HUDEP-2 (cell line): ENCODE measurements around the gene MRFAP1.
"Not testable (repeated sequence)": the region's sequence is repeated elsewhere in the genome, so short reads cannot be mapped to it uniquely, and the experiment has no call there.

Source experiments
- DNase-seq, 76 experiments: peaks; one replicate each; lab custom pipeline; 2025; ENCODE audit not compliant: unreplicated experiment in 76 of 76; lab: John Stamatoyannopoulos, UW

Gene MRFAP1

DNA sequence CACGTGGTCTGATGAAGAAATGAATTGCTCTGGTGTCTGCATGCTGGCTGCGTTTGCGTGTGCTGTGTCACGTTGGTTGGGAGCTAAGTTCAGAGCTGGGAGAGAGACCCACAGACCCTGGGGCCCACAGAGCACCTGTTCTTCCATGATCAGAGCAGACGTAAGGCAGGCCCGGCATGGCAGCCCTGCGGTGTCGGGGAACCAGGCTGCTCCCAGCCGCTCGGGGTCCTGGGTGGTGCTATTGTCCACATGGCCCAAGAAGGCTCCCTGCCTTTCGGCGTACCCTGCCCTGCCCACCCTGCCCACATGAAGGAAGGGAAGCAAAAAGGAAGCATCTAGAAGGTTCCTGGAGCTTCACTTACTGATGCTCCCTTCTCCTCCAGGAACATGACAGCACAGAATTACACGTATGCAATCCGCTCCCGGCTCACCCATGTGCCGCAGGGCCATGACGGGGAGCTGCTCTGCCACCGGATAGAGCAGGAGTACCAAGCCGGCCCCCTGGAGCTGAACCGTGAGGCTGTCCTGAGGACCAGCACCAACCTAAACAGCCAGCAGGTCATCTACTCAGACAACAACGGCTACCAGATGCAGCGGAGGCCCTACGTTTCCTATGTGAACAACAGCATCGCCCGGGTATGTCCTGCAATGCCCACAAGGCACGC is 30.9 kb upstream of the MRFAP1 start:
- no peak for DNase-seq

DNA sequence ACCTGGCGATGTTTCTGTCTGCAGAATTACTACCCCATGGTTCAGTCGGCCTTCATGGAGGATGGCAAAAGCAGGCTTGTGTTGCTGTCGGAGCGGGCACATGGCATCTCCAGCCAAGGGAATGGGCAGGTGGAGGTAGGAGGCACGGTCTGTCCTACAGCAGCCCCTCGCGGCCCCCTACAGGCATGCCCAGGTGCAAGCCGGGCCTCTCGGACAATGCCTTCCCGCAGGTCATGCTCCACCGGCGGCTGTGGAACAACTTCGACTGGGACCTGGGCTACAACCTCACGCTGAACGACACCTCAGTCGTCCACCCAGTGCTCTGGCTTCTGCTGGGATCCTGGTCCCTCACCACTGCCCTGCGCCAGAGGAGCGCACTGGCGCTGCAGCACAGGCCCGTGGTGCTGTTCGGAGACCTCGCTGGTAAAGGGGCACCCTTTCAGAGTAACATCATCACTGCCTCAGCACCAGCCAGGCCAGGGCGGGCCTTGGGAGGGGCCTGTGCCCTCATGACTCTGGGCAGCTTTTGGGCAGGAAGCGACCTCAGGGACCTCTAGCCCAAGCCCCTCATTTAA is 29.5 kb upstream of the MRFAP1 start:
- no peak for DNase-seq

DNA sequence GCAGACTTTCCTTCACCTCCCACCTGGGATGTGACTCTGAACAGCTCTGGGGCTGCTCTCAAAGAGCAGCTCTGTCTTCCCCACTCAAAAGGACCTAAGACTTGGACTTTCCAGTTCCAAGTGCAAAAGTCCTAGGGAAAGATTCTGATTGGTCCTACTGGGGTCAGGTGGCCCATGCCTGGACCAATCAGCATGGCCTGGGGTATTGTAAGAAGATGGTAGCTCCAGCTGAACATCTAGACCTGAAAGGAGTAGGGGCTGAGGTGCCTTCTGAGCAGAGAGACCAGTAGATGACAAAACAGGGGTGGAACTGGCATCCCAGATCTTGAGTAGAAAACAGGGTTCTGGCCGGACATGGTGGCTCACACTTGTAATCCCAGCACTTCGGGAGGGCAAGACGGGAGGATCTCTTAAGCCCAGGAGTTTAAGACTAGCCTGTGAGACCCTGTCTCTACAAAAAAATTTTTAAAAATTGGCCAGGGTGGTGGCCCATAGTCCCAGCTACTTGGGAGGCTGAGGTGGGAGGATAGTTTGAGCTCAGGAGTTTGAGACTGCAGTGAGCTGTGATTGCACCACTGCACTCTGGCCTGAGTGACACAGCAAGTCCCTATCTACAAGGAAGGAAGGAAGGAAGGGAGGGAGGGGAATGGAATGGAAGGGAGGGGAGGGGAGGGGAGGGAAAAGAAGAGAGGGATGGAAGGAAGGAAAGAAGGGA is 27.4 kb upstream of the MRFAP1 start:
- no peak for DNase-seq

DNA sequence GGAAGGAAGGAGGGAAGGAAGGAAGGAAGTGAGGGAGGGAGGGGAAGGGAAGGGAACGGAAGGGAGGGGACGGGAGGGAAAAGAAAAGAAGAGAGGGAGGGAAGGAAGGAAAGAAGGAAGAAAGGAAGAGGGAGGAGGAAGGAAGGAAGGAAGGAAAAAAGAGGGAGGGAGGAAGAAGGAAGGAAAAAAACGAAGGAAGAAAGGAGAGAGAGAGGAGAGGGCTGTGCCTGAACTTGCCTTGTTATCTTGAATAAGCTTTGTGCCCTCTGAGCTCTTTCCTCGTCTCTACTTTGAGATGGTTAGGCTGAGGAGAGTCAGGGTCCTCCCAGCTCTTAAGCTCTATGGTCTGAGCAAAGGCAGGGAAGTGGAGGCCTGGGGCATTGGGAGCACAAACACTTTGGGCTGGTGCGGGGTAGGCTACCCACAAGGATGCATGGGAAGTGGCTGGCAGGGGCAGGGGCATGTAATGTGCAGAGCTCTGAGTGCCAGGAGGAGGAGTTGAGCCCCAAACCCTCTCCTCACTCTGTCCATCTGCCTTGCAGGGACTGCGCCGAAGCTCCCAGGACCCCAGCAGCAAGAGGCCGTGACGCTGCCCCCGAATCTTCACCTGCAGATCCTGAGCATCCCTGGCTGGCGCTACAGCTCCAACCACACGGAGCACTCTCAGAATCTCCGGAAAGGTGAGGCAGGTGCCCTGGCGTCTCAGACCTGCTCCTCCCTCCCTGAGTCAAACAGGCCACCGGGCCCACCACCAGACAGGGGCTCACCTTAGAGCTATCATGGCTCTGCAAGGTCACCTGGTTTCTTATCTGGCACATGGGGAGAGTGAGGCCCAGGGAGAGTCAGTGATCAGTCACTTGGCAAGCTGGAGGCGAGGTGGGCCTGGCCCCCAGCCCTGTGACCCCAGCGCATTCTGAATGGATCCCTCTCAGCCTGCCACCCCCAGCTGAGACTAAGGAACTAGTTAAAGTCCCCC is 26.5 kb upstream of the MRFAP1 start:
- no peak for DNase-seq

DNA sequence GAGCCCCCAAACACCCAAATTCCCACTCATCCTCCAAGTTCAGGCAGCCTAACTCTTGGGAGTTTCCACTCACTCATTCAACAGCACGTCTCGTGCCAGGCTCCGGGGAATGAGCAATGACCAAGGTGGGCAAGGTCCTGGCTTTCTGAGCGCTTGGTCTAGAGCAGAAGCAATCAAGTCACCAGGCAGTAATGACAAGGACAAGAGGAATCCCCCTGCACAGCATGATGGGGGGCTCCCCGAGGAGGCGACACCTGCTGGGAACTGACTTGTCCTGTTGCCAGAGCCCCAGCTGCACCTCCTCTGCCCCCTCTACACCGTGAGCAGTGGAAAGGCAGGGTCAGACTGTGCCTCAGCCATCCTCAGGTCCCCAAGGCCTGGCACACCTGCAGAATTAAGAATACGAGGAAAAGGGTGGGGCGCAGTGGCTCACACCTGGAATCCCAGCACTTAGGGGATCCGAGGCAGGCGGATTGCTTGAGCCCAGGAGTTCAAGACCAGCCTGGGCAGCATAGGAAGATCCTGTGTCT is 25.7 kb upstream of the MRFAP1 start:
- no peak for DNase-seq

DNA sequence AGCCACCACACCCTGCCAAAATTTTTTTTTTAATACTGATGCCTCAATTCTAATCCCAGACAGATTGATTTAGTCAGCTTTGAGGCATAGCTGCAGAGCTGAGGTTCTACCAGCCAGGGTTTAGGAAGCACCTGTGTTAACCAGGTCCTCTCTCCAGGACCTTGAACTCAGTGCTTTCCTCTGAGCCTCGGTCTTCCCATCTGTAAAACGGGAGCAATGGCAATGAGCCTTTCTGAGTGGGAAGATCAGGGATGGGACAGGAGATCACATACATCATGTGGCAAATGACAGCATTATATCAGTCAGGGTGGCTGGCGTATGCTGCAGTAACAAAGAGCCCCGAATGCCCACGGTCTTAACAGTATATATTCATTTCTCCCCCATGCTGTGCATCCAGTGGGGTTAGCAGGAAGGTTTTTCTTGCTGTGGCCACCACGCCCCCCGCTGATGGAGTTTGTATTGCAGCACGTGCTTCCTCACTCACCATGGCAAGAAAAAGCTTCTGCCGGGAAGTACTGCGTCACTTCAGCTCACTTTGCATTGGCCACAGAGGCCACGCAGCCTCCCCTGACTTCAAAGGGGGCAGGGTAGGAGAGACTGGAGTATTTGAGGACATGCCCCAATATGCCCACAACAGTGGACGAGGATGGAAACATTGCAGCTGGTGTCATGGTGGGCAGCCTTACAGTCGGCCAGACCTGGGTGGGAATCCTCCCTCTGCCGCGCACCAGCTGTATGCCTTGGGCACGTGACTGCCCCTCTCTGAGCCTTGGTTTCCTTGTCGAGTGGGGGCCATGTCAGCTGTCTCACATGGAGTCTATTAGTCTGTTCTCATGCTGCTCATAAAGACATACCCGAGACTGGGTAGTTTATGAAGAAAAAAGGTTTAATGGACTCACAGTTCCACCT is 24.1 kb upstream of the MRFAP1 start:
- no peak for DNase-seq

DNA sequence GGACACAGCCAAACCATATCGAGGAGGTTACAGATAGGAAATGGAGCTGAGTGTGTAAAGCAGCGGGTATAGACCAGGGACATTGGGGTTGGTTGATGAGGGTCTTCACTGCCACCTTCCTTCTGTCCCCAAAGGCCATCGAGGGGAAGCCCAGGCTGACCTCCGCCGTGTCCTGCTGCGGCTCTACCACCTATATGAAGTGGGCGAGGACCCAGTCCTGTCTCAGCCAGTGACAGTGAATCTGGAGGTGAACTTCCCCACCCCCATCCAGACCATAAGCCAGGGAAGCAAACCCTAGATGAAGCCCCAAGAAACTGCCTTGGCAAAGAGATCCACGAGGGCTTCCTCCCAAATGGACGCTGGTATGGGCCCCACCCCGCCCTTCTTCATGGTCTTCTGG is 23.2 kb upstream of the MRFAP1 start:
- DNase-seq: no peak

DNA sequence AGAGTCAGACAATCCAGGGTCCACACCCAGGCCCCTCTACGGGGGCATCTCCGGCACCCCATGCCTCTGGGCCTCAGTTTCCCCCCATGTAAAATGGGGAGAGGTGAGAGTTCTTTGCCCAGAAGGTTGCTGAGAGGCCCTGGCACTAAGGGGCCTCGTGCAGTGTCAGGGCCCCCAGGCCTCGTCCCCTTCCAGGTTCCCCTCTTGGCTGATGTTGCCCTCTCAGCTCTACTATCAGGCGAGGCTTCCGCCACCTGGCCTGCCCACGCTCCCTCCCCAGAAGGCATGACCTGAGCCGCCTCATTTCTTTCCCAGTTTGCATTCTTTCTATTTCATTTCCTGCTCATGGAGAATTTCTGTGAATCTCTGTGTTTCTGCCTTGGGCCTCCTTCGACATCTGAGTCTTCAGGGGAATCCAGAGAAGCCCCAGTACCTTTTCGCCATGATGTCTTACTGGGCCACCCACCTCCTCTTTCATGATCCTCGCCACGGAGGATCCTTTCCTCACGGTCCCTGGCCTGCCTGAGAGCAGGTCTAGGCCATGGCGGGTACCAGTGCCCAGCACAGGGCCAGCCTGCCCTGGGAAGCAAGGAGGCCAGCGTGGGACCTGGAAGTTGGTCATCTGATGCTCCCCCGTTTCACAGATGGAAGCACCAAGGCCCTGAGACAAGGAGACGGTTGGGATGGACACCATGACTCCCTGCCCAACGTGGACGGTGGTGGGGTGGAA is 21.9 kb upstream of the MRFAP1 start:
- no peak for DNase-seq

DNA sequence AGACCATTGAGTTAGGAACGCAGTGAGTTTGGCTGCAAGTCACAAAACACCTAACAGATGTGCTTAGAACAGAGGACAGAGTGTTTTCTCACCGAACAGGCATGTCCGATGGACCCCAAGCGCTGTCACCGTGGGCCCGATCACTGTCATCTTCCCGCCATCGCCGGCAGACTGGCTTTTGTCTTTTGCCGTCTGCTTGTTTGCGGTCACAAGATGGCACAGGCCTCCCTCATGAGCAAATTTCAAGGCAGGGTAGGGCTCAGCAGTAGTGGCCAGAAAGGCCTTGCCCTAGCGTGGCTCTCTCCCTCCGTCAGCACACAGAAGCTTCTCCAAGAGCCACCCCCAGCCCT is 21.4 kb upstream of the MRFAP1 start:
- no peak for DNase-seq

DNA sequence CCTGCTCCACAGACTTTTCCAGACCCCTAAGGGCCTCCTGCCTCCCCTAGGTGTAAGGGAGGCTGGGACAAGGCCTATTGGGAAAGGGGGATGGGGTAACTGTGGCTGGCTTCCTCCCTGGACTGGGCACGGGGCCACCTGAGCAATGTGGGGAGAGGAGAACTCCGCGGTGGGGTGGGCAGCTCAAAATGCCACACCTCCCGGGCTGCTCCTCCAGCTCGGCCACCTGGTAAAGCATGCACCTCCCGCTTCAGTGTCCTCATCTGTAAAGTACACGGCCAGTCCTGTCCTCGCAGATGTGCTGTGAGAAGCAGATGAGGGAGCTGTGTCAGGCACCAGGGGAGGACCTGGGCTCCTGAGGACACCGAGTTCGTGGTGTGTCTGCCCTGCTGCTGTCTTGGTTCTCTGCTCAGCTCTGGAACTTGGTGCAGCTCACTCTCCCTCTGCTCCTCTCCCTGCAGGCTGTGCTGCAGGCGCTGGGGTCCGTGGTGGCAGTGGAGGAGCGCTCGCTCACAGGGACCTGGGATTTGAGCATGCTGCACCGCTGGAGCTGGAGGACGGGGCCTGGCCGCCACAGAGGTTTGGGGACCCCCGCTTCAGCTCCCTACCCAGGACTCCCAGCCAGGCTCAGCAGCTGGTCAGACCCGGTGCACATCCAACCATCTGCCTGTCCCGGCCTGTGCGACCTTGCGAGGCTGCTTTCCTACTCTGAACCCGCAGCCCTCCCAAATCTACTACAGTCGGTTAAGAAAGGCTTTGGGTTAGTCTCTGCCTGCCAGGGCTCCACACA is 20.8 kb upstream of the MRFAP1 start:
- no peak for DNase-seq

DNA sequence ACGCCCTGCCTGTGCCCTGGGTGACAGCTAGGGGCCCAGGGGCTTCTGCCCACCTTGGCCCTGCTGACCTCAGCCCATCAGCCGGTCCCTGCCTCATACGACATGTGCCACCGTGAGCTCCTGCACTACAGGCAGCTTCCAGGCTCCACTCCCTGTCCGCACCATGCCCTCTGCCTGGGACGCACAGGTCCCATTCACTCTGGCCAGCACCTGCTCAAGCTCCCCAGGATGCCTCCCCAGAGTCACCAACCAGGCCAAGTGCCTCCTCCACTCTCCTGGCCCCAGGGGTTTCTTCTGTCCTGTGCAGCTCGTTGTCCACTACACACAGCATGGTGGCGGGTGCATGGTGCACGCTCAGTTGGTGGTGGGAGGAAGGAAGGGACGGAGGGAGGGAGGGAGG is 20.2 kb upstream of the MRFAP1 start:
- no peak for DNase-seq

DNA sequence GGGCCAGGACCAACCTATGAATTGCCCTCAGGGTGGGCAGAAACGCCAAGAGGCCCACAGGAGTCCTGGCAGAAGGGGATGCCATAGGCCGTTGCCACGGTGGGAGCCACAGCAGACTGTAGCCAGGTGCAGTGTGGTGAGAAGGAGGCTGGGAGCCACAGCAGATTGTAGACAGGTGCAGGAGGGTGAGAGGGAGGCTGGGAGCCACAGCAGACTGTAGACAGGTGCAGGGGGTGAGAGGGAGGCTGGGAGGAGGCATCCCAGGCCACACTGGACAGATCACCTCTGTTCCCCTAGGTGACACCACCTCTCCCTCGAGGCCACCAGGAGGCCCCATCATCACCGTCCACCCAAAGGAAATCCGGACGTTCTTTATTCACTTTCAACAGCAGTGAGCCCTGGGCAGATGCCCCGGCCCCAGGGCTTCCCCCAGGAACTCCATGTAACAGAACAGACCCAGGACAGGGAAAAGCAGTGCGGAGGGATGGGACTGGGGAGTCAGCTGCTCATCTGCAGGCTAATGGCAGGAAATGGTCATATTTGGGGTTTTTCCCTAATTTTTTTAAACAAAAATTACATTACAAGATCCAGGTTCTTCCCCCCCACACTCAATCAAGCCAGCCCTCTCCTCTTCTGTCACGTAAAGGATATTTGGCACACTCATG is 19.5 kb upstream of the MRFAP1 start:
- DNase-seq: no peak

DNA sequence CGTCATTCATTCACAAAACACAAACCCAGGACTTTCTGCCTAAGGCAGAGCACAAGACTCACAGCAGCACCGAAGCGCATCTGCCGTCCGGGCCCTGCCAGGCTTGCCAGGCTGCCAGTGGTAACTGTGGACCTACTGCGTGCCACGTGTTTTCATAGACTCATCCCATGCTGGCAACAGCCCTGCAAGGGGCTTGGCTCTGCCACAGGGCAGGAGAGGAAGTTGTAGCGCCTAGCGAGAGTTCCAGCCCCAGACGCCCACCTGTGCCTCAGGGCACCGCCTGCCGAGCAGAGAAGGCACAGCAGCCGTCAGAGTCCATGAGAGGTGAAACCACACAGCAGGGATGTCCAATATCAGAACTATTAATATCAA is 18.9 kb upstream of the MRFAP1 start:
- no peak for DNase-seq

DNA sequence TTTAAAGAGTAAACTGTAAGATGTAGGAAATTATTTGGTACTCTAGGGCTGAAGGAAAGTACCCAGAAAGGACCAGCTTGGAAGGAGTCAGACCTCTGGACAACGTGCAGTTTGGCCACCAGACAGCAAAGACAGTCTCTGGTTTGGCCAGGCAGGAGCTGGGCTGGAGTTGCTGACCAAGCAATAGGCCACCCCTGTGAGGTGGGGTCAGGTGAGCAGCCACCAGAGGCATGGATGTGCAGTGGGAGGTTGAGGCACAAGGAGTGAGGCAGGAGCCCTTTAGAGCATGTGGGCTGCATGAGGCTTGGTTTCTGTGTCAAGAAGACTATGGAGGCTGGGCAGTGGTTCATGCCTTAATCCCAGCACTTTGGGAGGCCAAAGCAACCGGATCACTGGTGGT is 17.7 kb upstream of the MRFAP1 start:
- no peak for DNase-seq

DNA sequence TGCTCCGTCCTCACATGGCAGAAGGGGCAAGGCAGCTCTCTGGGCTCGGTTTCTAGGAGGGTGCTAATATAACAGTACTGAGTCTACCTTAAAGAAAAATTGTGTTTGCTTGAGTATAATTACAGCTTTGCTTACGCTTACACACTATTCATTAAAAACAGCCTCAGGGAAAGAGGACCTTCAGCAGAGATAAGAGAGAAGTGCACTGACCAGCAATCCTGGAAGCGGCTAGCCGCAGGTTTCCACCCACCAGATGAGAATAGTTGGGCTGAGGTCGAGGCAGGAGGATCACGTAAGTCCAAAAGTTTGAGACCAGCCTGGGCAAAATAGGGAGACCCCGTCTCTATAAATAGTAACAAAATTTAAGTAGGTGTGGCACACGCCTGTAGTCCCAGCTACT is 15.2 kb upstream of the MRFAP1 start:
- DNase-seq: no peak

DNA sequence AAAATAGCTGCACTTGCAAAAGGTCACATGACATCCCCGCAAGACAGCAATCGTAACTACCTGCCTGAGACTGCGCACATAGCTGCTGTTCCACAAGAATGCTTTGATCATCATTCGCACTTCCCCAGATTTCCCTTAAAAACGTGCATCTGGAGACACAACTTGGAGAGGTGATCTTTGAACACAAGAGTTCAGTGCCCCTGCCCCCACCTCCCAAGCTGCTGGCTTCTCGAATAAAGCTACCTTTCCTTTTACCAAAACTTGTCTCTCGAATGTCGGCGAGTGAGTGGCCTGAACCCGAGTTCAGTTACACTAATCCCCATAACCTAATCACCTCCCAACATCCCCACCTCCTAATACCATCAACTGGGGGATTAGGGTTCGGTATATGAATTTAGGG is 14.4 kb upstream of the MRFAP1 start:
- no peak for DNase-seq

DNA sequence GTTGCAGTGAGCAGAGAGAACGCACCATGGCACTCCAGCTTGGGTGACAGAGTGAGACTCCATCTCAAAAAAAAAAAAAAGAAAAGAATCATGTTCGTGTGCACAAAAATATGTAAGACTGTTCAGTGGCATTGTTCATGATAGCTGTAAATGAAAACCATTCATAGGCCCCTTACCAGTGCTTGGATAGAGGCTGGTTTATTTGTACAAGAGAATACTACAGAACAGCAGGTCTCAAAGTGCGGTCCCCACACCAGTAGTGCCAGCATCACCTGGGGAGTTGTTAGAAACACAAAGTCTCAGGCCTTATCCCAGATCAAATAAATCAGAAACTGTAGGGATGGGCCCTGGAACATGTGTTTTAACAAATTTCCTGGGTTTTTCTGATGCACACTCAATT is 12.7 kb upstream of the MRFAP1 start:
- no peak for DNase-seq

DNA sequence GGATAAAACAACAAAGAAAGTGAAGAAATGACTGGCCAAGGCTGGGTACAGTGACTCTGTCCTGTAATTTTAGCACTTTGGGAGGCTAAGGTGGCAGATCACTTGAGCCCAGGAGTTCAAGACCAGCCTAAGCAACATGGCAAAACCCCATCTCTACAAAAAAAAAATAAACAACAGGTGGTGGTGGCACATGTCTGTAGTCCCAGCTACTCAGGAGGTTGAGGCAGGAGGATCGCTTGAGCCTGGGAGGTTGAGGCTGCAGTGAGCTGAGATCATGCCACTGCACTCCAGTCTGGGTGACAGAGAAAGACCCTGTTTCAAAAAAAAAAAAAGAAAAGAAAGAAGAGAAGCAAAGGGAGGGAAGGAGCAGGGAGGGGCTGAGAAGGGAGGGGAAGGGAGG is 12.0 kb upstream of the MRFAP1 start:
- not testable (repeated sequence) for DNase-seq
